SU-DHL-6 (cell line): ENCODE measurements around the gene LAMA2.

Experiments used
- EZH2phosphoT487 ChIP-seq: fragments of 200-600 bp; sonication (generic), shearing (Covaris generic); conservative IDR thresholded peaks from 2 replicates; pipeline ENCODE4 v1.6.1; 2018; ENCODE audit warnings: mild to moderate bottlenecking, antibody characterized with exemption, low read length, moderate library complexity, mixed read lengths
- TF ChIP-seq, protein P1 (sequence below): fragments of 200-600 bp; sonication (generic); IDR thresholded peaks from one replicate; pipeline ENCODE4 v1.5.1; 2017; ENCODE audit warnings: antibody characterized with exemption, mild to moderate bottlenecking, low read length, moderate library complexity; ENCODE audit not compliant: insufficient read depth, poor library complexity, severe bottlenecking

GRCh38 chr6:129111853-129112252, 228.9 kb downstream of the LAMA2 start:
- TF ChIP-seq, protein P1, sequence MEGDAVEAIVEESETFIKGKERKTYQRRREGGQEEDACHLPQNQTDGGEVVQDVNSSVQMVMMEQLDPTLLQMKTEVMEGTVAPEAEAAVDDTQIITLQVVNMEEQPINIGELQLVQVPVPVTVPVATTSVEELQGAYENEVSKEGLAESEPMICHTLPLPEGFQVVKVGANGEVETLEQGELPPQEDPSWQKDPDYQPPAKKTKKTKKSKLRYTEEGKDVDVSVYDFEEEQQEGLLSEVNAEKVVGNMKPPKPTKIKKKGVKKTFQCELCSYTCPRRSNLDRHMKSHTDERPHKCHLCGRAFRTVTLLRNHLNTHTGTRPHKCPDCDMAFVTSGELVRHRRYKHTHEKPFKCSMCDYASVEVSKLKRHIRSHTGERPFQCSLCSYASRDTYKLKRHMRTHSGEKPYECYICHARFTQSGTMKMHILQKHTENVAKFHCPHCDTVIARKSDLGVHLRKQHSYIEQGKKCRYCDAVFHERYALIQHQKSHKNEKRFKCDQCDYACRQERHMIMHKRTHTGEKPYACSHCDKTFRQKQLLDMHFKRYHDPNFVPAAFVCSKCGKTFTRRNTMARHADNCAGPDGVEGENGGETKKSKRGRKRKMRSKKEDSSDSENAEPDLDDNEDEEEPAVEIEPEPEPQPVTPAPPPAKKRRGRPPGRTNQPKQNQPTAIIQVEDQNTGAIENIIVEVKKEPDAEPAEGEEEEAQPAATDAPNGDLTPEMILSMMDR, result no peak
- no peak for TF ChIP-seq EZH2phosphoT487
